HepG2 (cell line): ENCODE data around the gene FCN3. TPM values are rescaled to one million over a fixed set of nuclear protein-coding genes. Genes with fewer than 3 reads are reported as not detected.

Experiments
- AKAP8 ChIP-seq: sonication (generic); formaldehyde crosslinking; IDR thresholded peaks from 2 replicates; pipeline ENCODE4 v1.5.1; 2020; ENCODE audit warnings: mild to moderate bottlenecking, missing genetic modification reagents
- HMG20A ChIP-seq: IDR thresholded peaks from 2 replicates; pipeline ENCODE4 v1.6.1; 2016; ENCODE audit warnings: borderline replicate concordance
- HNRNPK ChIP-seq: fragments of 200-400 bp; formaldehyde crosslinking; IDR thresholded peaks from 2 replicates; pipeline ENCODE4 v1.6.1; 2018; ENCODE audit warnings: low read length, low read depth, moderate library complexity, mild to moderate bottlenecking; ENCODE audit not compliant: poor library complexity, severe bottlenecking
- HOXA9 ChIP-seq: sonication (generic); formaldehyde crosslinking; IDR thresholded peaks from 2 replicates; pipeline ENCODE4 v1.8.1; 2022; ENCODE audit warnings: missing genetic modification reagents, mild to moderate bottlenecking, moderate library complexity, borderline replicate concordance
- KDM6A ChIP-seq: IDR thresholded peaks from 2 replicates; pipeline ENCODE4 v1.6.1; 2016; ENCODE audit warnings: low read depth
- LCORL ChIP-seq, 2 experiments: fragments of 450-650 bp in 1 of 2; sonication (generic) in 1 of 2; formaldehyde crosslinking in 1 of 2; IDR thresholded peaks; 2 replicates each; pipeline versions ENCODE4 v1.5.0 to v1.6.1; 2017 to 2020; ENCODE audit warnings: antibody characterized with exemption in 1 of 2, missing genetic modification reagents in 1 of 2
- POLR2AphosphoS2 ChIP-seq: IDR thresholded peaks from 2 replicates; pipeline ENCODE4 v1.6.1; 2011; ENCODE audit warnings: low read depth, low read length, improper control_type of control experiment
- SIX1 ChIP-seq: sonication (generic); formaldehyde crosslinking; IDR thresholded peaks from 2 replicates; pipeline ENCODE4 v1.4.0; 2020; ENCODE audit warnings: missing genetic modification reagents, borderline replicate concordance
- SOX5 ChIP-seq: IDR thresholded peaks from 2 replicates; pipeline ENCODE4 v1.6.1; 2016; ENCODE audit warnings: borderline replicate concordance
- SRY ChIP-seq: sonication (generic); formaldehyde crosslinking; IDR thresholded peaks from 2 replicates; pipeline ENCODE4 v1.8.0; 2022; ENCODE audit warnings: mild to moderate bottlenecking, missing genetic modification reagents
- U2AF2 ChIP-seq: fragments of 200-400 bp; formaldehyde crosslinking; IDR thresholded peaks from 2 replicates; pipeline ENCODE4 v1.6.1; 2017; ENCODE audit warnings: low read depth, mild to moderate bottlenecking, low read length
- ZFAT ChIP-seq: sonication (generic); formaldehyde crosslinking; conservative IDR thresholded peaks from 2 replicates; pipeline ENCODE4 v1.8.1; 2023; ENCODE audit warnings: missing genetic modification reagents, inconsistent platforms
- ZNF138 ChIP-seq: sonication (generic); formaldehyde crosslinking; IDR thresholded peaks from 2 replicates; pipeline ENCODE4 v1.5.0; 2020; ENCODE audit warnings: mild to moderate bottlenecking, low read depth, missing genetic modification reagents
- ZNF20 ChIP-seq: sonication (generic); formaldehyde crosslinking; IDR thresholded peaks from 2 replicates; pipeline ENCODE4 v1.4.0; 2020; ENCODE audit warnings: mild to moderate bottlenecking, moderate library complexity, missing genetic modification reagents
- ZNF317 ChIP-seq: sonication (generic); formaldehyde crosslinking; IDR thresholded peaks from 2 replicates; pipeline ENCODE4 v1.5.0; 2020; ENCODE audit warnings: mild to moderate bottlenecking, missing genetic modification reagents
- ZNF567 ChIP-seq: sonication (generic); formaldehyde crosslinking; IDR thresholded peaks from 2 replicates; pipeline ENCODE4 v1.8.1; 2023; ENCODE audit warnings: mild to moderate bottlenecking, missing genetic modification reagents, borderline replicate concordance
- ZNF577 ChIP-seq: sonication (generic); formaldehyde crosslinking; IDR thresholded peaks from 2 replicates; pipeline ENCODE4 v1.4.0; 2020; ENCODE audit warnings: mild to moderate bottlenecking, low read depth, missing genetic modification reagents, borderline replicate concordance
- polyA plus RNA-seq, 8 experiments: library from polyadenylated mRNA; depleted of rRNA in 3 of 8; stranded (reverse) in 7 of 8; unstranded in 1 of 8; fragments of >200 nt; fragmentation: Illumina TruSeq in 4 of 8; extraction: Trizol in 4 of 8; gene quantifications; 2 replicates each; pipeline versions ENCODE4 v1.2.1 to v1.2.3, GENCODE V29; 2011 to 2016; ENCODE audit warnings: low read depth in 4 of 8, missing spikeins in 1 of 8, mixed read lengths in 1 of 8; ENCODE audit not compliant: insufficient read depth in 1 of 8
- total RNA-seq, 5 experiments: library from RNA; depleted of rRNA; stranded (reverse); fragments of >200 nt; fragmentation: Illumina TruSeq; extraction: Trizol; gene quantifications; 2 replicates each; pipeline ENCODE4 v1.2.3, GENCODE V29; 2016; ENCODE audit warnings: low read depth in 1 of 5
- TF ChIP-seq, protein P1 (sequence below): sonication (generic); formaldehyde crosslinking; IDR thresholded peaks from 2 replicates; pipeline ENCODE4 v1.8.0; 2022; ENCODE audit warnings: missing genetic modification reagents, low read depth, mild to moderate bottlenecking, borderline replicate concordance
- TF ChIP-seq, protein P2 (sequence below): sonication (generic); formaldehyde crosslinking; IDR thresholded peaks from 2 replicates; pipeline ENCODE4 v1.5.0; 2020; ENCODE audit warnings: mild to moderate bottlenecking, missing genetic modification reagents, borderline replicate concordance
- TF ChIP-seq, protein P3 (sequence below): sonication (generic); formaldehyde crosslinking; IDR thresholded peaks from 2 replicates; pipeline ENCODE4 v1.5.0; 2020; ENCODE audit warnings: missing genetic modification reagents, mild to moderate bottlenecking, borderline replicate concordance
- TF ChIP-seq, protein P4 (sequence below): sonication (generic); formaldehyde crosslinking; IDR thresholded peaks from 2 replicates; pipeline ENCODE4 v1.4.0; 2020; ENCODE audit warnings: missing genetic modification reagents, borderline replicate concordance
- TF ChIP-seq, protein P5 (sequence below): sonication (generic); formaldehyde crosslinking; IDR thresholded peaks from 2 replicates; pipeline ENCODE4 v1.4.0; 2020; ENCODE audit warnings: missing genetic modification reagents

Gene FCN3
- total and polyA plus RNA-seq, 2 of the 13 experiments (the other 11 are each of a cell fraction or from before 2014, with no cell fraction given): not detected

DNA sequence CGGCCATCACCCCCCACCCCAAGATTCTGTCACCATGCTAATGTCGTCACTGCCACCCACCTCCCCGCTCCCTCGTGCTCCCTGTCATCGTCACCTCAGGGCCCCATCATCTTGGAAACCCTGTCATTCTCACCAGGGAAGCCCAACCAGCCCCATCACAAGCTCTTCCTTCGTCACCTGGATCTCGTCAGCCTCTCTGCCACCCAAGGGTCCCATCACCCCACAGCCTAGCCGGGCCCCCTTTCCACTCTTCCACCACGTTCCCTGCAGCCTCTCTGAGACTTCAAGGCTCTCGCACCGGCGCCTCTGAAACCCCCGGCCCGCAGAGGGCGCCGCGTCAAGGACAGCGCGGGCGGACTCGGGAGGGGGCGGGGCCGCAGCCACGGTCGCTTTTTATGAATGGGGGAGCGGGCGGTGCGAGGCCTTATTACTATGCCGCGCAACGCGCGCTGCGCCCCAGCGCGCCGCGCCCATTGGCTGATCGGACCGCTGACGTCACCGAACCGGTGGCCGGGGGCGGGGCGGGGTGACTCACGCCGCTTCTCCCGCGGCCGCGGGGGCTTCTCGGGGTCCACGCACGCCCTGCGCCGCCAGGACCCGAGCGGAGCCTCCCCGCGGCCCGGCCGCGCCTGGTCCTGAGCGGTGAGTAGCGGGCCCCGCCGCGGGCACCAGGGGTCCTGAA, 17.6 kb upstream of the FCN3 start, which contains the start of gene GPR3 (continued):
- no peak for TF ChIP-seq AKAP8
- peak; percentile 38; the same call in 1 of the 2 replicates for TF ChIP-seq SRY (CRISPR knock-in tag)
- TF ChIP-seq, protein P1, sequence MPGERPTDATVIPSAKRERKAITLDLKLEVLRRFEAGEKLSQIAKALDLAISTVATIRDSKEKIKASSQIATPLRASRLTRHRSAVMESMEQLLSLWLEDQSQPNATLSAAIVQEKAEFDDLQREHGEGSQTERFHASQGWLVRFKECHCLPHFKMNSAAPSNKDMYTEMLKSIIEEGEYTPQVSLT (CRISPR knock-in tag): no peak
- TF ChIP-seq HMG20A (CRISPR knock-in tag): no peak
- no peak for TF ChIP-seq ZNF567
- TF ChIP-seq, protein P2, sequence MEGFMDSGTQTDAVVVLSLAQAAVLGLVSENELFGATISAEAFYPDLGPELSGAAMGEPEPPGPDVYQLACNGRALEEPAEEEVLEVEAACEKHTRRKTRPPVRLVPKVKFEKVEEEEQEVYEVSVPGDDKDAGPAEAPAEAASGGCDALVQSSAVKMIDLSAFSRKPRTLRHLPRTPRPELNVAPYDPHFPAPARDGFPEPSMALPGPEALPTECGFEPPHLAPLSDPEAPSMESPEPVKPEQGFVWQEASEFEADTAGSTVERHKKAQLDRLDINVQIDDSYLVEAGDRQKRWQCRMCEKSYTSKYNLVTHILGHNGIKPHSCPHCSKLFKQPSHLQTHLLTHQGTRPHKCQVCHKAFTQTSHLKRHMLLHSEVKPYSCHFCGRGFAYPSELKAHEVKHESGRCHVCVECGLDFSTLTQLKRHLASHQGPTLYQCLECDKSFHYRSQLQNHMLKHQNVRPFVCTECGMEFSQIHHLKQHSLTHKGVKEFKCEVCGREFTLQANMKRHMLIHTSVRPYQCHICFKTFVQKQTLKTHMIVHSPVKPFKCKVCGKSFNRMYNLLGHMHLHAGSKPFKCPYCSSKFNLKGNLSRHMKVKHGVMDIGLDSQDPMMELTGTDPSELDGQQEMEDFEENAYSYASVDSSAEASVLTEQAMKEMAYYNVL (CRISPR knock-in tag): no peak
- no peak for TF ChIP-seq KDM6A (CRISPR knock-in tag)
- TF ChIP-seq SOX5 (CRISPR knock-in tag): peak; percentile 10; the same call in 1 of the 2 replicates
- no peak for TF ChIP-seq LCORL (IDR thresholded peaks at IDR 0.05)
- TF ChIP-seq LCORL (CRISPR knock-in tag; IDR thresholded peaks at IDR 0.05): peak; percentile 47; the same call in 1 of the 2 replicates
- TF ChIP-seq ZNF138: no peak
- no peak for TF ChIP-seq HNRNPK
- no peak for TF ChIP-seq ZFAT (CRISPR knock-in tag)
- TF ChIP-seq, protein P3, sequence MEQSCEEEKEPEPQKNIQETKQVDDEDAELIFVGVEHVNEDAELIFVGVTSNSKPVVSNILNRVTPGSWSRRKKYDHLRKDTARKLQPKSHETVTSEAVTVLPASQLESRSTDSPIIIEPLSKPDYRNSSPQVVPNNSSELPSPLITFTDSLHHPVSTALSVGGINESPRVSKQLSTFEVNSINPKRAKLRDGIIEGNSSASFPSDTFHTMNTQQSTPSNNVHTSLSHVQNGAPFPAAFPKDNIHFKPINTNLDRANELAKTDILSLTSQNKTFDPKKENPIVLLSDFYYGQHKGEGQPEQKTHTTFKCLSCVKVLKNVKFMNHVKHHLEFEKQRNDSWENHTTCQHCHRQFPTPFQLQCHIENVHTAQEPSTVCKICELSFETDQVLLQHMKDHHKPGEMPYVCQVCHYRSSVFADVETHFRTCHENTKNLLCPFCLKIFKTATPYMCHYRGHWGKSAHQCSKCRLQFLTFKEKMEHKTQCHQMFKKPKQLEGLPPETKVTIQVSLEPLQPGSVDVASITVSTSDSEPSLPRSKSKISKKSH (CRISPR knock-in tag): no peak
- TF ChIP-seq ZNF577: no peak
- TF ChIP-seq, protein P4, sequence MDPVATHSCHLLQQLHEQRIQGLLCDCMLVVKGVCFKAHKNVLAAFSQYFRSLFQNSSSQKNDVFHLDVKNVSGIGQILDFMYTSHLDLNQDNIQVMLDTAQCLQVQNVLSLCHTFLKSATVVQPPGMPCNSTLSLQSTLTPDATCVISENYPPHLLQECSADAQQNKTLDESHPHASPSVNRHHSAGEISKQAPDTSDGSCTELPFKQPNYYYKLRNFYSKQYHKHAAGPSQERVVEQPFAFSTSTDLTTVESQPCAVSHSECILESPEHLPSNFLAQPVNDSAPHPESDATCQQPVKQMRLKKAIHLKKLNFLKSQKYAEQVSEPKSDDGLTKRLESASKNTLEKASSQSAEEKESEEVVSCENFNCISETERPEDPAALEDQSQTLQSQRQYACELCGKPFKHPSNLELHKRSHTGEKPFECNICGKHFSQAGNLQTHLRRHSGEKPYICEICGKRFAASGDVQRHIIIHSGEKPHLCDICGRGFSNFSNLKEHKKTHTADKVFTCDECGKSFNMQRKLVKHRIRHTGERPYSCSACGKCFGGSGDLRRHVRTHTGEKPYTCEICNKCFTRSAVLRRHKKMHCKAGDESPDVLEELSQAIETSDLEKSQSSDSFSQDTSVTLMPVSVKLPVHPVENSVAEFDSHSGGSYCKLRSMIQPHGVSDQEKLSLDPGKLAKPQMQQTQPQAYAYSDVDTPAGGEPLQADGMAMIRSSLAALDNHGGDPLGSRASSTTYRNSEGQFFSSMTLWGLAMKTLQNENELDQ (CRISPR knock-in tag): no peak
- no peak for TF ChIP-seq ZNF20
- TF ChIP-seq, protein P5, sequence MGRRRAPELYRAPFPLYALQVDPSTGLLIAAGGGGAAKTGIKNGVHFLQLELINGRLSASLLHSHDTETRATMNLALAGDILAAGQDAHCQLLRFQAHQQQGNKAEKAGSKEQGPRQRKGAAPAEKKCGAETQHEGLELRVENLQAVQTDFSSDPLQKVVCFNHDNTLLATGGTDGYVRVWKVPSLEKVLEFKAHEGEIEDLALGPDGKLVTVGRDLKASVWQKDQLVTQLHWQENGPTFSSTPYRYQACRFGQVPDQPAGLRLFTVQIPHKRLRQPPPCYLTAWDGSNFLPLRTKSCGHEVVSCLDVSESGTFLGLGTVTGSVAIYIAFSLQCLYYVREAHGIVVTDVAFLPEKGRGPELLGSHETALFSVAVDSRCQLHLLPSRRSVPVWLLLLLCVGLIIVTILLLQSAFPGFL (CRISPR knock-in tag): no peak
- TF ChIP-seq ZNF317 (CRISPR knock-in tag): no peak
- TF ChIP-seq SIX1 (CRISPR knock-in tag): no peak
- no peak for TF ChIP-seq POLR2AphosphoS2
- TF ChIP-seq U2AF2: no peak
- no peak for TF ChIP-seq HOXA9
